GM23338 (cell line): Measurements from ENCODE around the gene SLC25A25. TPM values are rescaled to one million over a fixed set of nuclear protein-coding genes. Genes with fewer than 3 reads are reported as not detected.

Experiments
- ATAC-seq: fragments of 200-7000 bp; cut with Tn5 transposase; 3 replicates; pipeline ENCODE4 v1.9.1; 2020
- DNase-seq: peaks from one replicate; pipeline ENCODE4 v3.0.0-alpha.2; 2015; ENCODE audit warnings: low spot score
- H2AFZ ChIP-seq: fragments of 200-600 bp; sonication (generic); 2 replicates; pipeline ENCODE4 v1.8.0; 2016; ENCODE audit warnings: antibody characterized with exemption, mild to moderate bottlenecking, moderate library complexity
- H3F3A ChIP-seq: fragments of 200-600 bp; sonication (generic); replicated peaks from 2 replicates; pipeline ENCODE4 v1.8.0; 2017; ENCODE audit warnings: antibody characterized with exemption, mixed run types, low read depth
- H3K27ac ChIP-seq: fragments of 200-600 bp; sonication (generic); 2 replicates; pipeline ENCODE4 v1.6.1; 2016; ENCODE audit warnings: low read depth
- H3K27me3 ChIP-seq: fragments of 200-600 bp; sonication (generic); 2 replicates; pipeline ENCODE4 v1.8.0; 2016; ENCODE audit warnings: mild to moderate bottlenecking, mixed run types, moderate library complexity; ENCODE audit not compliant: insufficient read depth
- H3K36me3 ChIP-seq: fragments of 200-600 bp; sonication (generic); 2 replicates; pipeline ENCODE4 v1.8.0; 2016; ENCODE audit warnings: mild to moderate bottlenecking; ENCODE audit not compliant: insufficient read depth
- H3K4me1 ChIP-seq: fragments of 200-600 bp; sonication (generic); 2 replicates; pipeline ENCODE4 v1.8.0; 2016; ENCODE audit warnings: mild to moderate bottlenecking, moderate library complexity; ENCODE audit not compliant: insufficient read depth
- H3K4me2 ChIP-seq: fragments of 200-600 bp; sonication (generic); 2 replicates; pipeline ENCODE4 v1.7.1; 2017; ENCODE audit warnings: mixed run types
- H3K4me3 ChIP-seq: fragments of 200-600 bp; sonication (generic); 2 replicates; pipeline ENCODE4 v1.6.1; 2016; ENCODE audit warnings: mixed run types
- H3K79me2 ChIP-seq: fragments of 200-600 bp; sonication (generic); replicated peaks from 2 replicates; pipeline ENCODE4 v1.8.0; 2017; ENCODE audit warnings: mild to moderate bottlenecking; ENCODE audit not compliant: insufficient read depth
- H3K9me2 ChIP-seq: fragments of 200-600 bp; sonication (generic); 2 replicates; pipeline ENCODE4 v1.8.0; 2017; ENCODE audit not compliant: insufficient read depth
- H4K20me1 ChIP-seq: fragments of 200-600 bp; sonication (generic); replicated peaks from 2 replicates; pipeline ENCODE4 v1.8.0; 2017; ENCODE audit warnings: mild to moderate bottlenecking; ENCODE audit not compliant: insufficient read depth
- H3K27ac Mint-ChIP-seq: 2 replicates; pipeline ENCODE4 v1.8.0; 2020; ENCODE audit warnings: inconsistent platforms, mild to moderate bottlenecking, moderate library complexity, mixed read lengths
- H3K27me3 Mint-ChIP-seq: 3 replicates; pipeline ENCODE4 v1.8.0; 2022; ENCODE audit warnings: low read depth, mild to moderate bottlenecking, moderate library complexity, mixed read lengths, inconsistent platforms; ENCODE audit not compliant: insufficient read depth, poor library complexity
- H3K36me3 Mint-ChIP-seq: 3 replicates; pipeline ENCODE4 v1.8.0; 2021; ENCODE audit warnings: low read depth, mild to moderate bottlenecking, inconsistent platforms, moderate library complexity, mixed read lengths
- H3K4me1 Mint-ChIP-seq: 3 replicates; pipeline ENCODE4 v1.8.0; 2020; ENCODE audit warnings: mild to moderate bottlenecking, inconsistent platforms, mixed read lengths
- H3K4me3 Mint-ChIP-seq: 3 replicates; pipeline ENCODE4 v1.8.0; 2021; ENCODE audit warnings: moderate library complexity, mild to moderate bottlenecking, inconsistent platforms, mixed read lengths
- H3K9me3 Mint-ChIP-seq: 3 replicates; pipeline ENCODE4 v1.8.0; 2020; ENCODE audit warnings: moderate library complexity, mild to moderate bottlenecking, inconsistent platforms, mixed read lengths
- CREB1 ChIP-seq: fragments of 250-450 bp; sonication (Bioruptor Pico); IDR thresholded peaks from 2 replicates; pipeline ENCODE4 v1.5.0; 2020; ENCODE audit warnings: low read depth, mild to moderate bottlenecking, moderate library complexity
- CTCF ChIP-seq, 2 experiments: fragments of 200-600 bp in 1 of 2; sonication (generic) in 1 of 2; conservative IDR thresholded peaks; 2 replicates each; pipeline versions ENCODE4 v1.5.1 to v1.6.1; 2016 to 2017; ENCODE audit warnings: antibody characterized with exemption in 2 of 2, low read depth in 2 of 2, mild to moderate bottlenecking in 2 of 2, moderate library complexity in 1 of 2
- ZNF331 ChIP-seq: fragments of 250-450 bp; sonication (Bioruptor Pico); IDR thresholded peaks from 2 replicates; pipeline ENCODE4 v1.5.0; 2020; ENCODE audit warnings: low read depth, mild to moderate bottlenecking, moderate library complexity
- polyA plus RNA-seq: library from polyadenylated mRNA; unstranded; fragments of >200 nt; fragmentation: Nextera tagmentation; extraction: Ambion mirVana; gene quantifications from 2 replicates; pipeline ENCODE4 v1.2.1, GENCODE V29; 2016
- total RNA-seq: library from RNA; depleted of rRNA; stranded (reverse); fragments of >200 nt; shearing (Covaris generic); gene quantifications from 2 replicates; pipeline ENCODE4 v1.2.3, GENCODE V29; 2014
- TF ChIP-seq, protein P1 (sequence below): IDR thresholded peaks from one replicate; pipeline ENCODE4 v1.6.1; 2018; ENCODE audit warnings: antibody characterized with exemption; ENCODE audit not compliant: unreplicated experiment
- TF ChIP-seq, protein P2 (sequence below): fragments of 250-450 bp; sonication (Bioruptor Pico); IDR thresholded peaks from 2 replicates; pipeline ENCODE4 v1.5.0; 2020; ENCODE audit warnings: mild to moderate bottlenecking, moderate library complexity

SLC25A25 gene
- total and polyA plus RNA-seq, 2 experiments from 2014 or later, result 7.1 to 27.0 TPM

DNA sequence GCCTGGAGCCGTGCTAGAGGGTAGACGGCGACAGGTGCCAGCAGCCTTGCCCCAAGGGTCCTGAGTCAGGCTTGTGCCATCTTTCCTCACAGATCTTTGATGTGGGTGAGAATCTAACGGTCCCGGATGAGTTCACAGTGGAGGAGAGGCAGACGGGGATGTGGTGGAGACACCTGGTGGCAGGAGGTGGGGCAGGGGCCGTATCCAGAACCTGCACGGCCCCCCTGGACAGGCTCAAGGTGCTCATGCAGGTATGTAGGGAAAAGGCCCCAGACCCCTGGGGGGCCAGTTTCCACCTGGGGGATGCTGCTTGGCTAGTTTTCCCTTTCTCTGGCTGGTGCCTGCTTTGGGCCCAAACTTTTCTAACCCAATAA is 35.5 kb downstream of the SLC25A25 start:
- Mint-ChIP-seq H3K27ac (no peak overlapping the region), H3K9me3 (no peaks in the 10 kb centered on the region), H3K27me3 (peaks cover 17% of the 10 kb centered on the region), H3K4me3 (no peak overlapping the region), H3K36me3 (peaks cover 71% of the 10 kb centered on the region), H3K4me1 (peaks cover 49% of the 10 kb centered on the region)
- H3K9me2 ChIP-seq, result no peaks in the 10 kb centered on the region
- H3K79me2 ChIP-seq, result peaks cover 23% of the 10 kb centered on the region
- DNase-seq (peak; percentile 61), ATAC-seq (peak; percentile 34)
- H3K4me3 ChIP-seq, result no peak overlapping the region
- peaks cover 5% of the 10 kb centered on the region for H3K36me3 ChIP-seq
- peak; percentile 49 to 65 for TF ChIP-seq CTCF (conservative IDR thresholded peaks at IDR 0.05; ENCODE audit: low read depth in 2 of 2)
- no peak for TF ChIP-seq CREB1 (CRISPR knock-in tag)
- peaks cover 28% of the 10 kb centered on the region for H3K4me1 ChIP-seq
- no peaks in the 10 kb centered on the region for H3K27me3 ChIP-seq
- peaks cover 11% of the 10 kb centered on the region; the same call in 1 of the 2 replicates for H3F3A ChIP-seq
- H2AFZ ChIP-seq, result no peak overlapping the region
- H3K4me2 ChIP-seq, result no peak overlapping the region
- peaks cover 35% of the 10 kb centered on the region for H4K20me1 ChIP-seq
- H3K27ac ChIP-seq, result peak overlapping the region; percentile 55; the same call in 1 of the 2 replicates

DNA sequence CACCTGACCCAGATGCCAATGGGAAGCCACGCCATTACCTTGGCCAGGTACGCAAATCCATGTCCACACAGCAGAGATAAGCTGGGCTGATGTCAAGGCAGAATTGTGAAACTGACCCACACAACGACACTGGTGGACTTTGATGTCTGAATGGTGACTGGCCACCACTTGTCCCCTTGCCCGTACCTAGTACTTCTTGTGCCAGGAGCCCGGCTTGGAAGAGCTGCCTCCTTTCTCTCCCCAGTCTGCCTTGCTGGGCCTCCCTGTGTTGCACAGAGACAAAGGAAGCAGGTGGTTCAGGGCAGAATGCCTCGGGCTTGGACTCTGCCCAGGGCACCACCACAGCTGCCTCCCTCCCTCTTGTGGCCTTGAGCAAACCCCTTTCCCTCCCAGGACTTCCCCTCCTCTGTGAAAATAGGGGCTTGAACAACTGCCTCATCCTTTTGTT is 36.2 kb downstream of the SLC25A25 start:
- no peak for ATAC-seq
- H3K4me1 Mint-ChIP-seq, result peaks cover 47% of the 10 kb centered on the region
- Histone ChIP-seq H4K20me1 (peaks cover 36% of the 10 kb centered on the region), H2AFZ (no peak overlapping the region), H3K27me3 (no peaks in the 10 kb centered on the region), H3K4me2 (no peak overlapping the region), H3K79me2 (peaks cover 20% of the 10 kb centered on the region), H3K27ac (peak overlapping the region; percentile 55; the same call in 1 of the 2 replicates), H3K4me1 (peaks cover 32% of the 10 kb centered on the region), H3K4me3 (no peak overlapping the region), H3K36me3 (peaks cover 5% of the 10 kb centered on the region), H3K9me2 (no peaks in the 10 kb centered on the region), H3F3A (peaks cover 13% of the 10 kb centered on the region; the same call in 1 of the 2 replicates)
- H3K36me3 Mint-ChIP-seq, result peaks cover 74% of the 10 kb centered on the region
- H3K4me3 Mint-ChIP-seq, result no peak overlapping the region
- no peak overlapping the region for H3K27ac Mint-ChIP-seq
- H3K9me3 Mint-ChIP-seq, result no peaks in the 10 kb centered on the region
- TF ChIP-seq, protein P1, sequence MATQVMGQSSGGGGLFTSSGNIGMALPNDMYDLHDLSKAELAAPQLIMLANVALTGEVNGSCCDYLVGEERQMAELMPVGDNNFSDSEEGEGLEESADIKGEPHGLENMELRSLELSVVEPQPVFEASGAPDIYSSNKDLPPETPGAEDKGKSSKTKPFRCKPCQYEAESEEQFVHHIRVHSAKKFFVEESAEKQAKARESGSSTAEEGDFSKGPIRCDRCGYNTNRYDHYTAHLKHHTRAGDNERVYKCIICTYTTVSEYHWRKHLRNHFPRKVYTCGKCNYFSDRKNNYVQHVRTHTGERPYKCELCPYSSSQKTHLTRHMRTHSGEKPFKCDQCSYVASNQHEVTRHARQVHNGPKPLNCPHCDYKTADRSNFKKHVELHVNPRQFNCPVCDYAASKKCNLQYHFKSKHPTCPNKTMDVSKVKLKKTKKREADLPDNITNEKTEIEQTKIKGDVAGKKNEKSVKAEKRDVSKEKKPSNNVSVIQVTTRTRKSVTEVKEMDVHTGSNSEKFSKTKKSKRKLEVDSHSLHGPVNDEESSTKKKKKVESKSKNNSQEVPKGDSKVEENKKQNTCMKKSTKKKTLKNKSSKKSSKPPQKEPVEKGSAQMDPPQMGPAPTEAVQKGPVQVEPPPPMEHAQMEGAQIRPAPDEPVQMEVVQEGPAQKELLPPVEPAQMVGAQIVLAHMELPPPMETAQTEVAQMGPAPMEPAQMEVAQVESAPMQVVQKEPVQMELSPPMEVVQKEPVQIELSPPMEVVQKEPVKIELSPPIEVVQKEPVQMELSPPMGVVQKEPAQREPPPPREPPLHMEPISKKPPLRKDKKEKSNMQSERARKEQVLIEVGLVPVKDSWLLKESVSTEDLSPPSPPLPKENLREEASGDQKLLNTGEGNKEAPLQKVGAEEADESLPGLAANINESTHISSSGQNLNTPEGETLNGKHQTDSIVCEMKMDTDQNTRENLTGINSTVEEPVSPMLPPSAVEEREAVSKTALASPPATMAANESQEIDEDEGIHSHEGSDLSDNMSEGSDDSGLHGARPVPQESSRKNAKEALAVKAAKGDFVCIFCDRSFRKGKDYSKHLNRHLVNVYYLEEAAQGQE, result no peak
- TF ChIP-seq, protein P2, sequence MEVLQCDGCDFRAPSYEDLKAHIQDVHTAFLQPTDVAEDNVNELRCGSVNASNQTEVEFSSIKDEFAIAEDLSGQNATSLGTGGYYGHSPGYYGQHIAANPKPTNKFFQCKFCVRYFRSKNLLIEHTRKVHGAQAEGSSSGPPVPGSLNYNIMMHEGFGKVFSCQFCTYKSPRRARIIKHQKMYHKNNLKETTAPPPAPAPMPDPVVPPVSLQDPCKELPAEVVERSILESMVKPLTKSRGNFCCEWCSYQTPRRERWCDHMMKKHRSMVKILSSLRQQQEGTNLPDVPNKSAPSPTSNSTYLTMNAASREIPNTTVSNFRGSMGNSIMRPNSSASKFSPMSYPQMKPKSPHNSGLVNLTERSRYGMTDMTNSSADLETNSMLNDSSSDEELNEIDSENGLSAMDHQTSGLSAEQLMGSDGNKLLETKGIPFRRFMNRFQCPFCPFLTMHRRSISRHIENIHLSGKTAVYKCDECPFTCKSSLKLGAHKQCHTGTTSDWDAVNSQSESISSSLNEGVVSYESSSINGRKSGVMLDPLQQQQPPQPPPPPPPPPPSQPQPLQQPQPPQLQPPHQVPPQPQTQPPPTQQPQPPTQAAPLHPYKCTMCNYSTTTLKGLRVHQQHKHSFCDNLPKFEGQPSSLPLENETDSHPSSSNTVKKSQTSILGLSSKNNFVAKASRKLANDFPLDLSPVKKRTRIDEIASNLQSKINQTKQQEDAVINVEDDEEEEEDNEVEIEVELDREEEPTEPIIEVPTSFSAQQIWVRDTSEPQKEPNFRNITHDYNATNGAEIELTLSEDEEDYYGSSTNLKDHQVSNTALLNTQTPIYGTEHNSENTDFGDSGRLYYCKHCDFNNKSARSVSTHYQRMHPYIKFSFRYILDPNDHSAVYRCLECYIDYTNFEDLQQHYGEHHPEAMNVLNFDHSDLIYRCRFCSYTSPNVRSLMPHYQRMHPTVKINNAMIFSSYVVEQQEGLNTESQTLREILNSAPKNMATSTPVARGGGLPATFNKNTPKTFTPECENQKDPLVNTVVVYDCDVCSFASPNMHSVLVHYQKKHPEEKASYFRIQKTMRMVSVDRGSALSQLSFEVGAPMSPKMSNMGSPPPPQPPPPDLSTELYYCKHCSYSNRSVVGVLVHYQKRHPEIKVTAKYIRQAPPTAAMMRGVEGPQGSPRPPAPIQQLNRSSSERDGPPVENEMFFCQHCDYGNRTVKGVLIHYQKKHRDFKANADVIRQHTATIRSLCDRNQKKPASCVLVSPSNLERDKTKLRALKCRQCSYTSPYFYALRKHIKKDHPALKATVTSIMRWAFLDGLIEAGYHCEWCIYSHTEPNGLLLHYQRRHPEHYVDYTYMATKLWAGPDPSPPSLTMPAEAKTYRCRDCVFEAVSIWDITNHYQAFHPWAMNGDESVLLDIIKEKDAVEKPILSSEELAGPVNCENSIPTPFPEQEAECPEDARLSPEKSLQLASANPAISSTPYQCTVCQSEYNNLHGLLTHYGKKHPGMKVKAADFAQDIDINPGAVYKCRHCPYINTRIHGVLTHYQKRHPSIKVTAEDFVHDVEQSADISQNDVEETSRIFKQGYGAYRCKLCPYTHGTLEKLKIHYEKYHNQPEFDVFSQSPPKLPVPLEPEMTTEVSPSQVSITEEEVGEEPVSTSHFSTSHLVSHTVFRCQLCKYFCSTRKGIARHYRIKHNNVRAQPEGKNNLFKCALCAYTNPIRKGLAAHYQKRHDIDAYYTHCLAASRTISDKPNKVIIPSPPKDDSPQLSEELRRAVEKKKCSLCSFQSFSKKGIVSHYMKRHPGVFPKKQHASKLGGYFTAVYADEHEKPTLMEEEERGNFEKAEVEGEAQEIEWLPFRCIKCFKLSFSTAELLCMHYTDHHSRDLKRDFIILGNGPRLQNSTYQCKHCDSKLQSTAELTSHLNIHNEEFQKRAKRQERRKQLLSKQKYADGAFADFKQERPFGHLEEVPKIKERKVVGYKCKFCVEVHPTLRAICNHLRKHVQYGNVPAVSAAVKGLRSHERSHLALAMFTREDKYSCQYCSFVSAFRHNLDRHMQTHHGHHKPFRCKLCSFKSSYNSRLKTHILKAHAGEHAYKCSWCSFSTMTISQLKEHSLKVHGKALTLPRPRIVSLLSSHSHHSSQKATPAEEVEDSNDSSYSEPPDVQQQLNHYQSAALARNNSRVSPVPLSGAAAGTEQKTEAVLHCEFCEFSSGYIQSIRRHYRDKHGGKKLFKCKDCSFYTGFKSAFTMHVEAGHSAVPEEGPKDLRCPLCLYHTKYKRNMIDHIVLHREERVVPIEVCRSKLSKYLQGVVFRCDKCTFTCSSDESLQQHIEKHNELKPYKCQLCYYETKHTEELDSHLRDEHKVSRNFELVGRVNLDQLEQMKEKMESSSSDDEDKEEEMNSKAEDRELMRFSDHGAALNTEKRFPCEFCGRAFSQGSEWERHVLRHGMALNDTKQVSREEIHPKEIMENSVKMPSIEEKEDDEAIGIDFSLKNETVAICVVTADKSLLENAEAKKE, result no peak
- TF ChIP-seq ZNF331, result no peak
- DNase-seq, result no peak
- peaks cover 13% of the 10 kb centered on the region for H3K27me3 Mint-ChIP-seq
